H9 (cell line): ENCODE measurements around the gene CYB561D1. TPM values are rescaled to one million over a fixed set of nuclear protein-coding genes. Genes with fewer than 3 reads are reported as not detected.
A peak's percentile ranks its signal among the peaks of the same experiment; 100 is the strongest.

Source experiments
- DNase-seq: peaks from one replicate; pipeline ENCODE4 v3.0.0-alpha.2; 2017
- H2AFZ ChIP-seq: one replicate; pipeline ENCODE4 v1.6.1; 2013; ENCODE audit warnings: mild to moderate bottlenecking, low read length, control low read depth, moderate library complexity
- H2AK5ac ChIP-seq: 2 replicates; pipeline ENCODE4 v1.6.1; 2013; ENCODE audit warnings: low read length, control low read depth, mixed read lengths; ENCODE audit not compliant: insufficient read length
- H2BK120ac ChIP-seq: one replicate; pipeline ENCODE4 v1.6.1; 2013; ENCODE audit warnings: low read depth, mild to moderate bottlenecking, low read length, control low read depth, inconsistent platforms; ENCODE audit not compliant: poor library complexity, severe bottlenecking
- H2BK12ac ChIP-seq: 2 replicates; pipeline ENCODE4 v1.6.1; 2013; ENCODE audit warnings: low read length, control low read depth, mixed read lengths, low read depth; ENCODE audit not compliant: insufficient read length
- H2BK15ac ChIP-seq: 2 replicates; pipeline ENCODE4 v1.6.1; 2013; ENCODE audit warnings: low read depth, low read length, control low read depth
- H2BK20ac ChIP-seq: one replicate; pipeline ENCODE4 v1.6.1; 2013; ENCODE audit warnings: low read depth, mild to moderate bottlenecking, low read length, control low read depth, inconsistent platforms; ENCODE audit not compliant: poor library complexity, severe bottlenecking
- H2BK5ac ChIP-seq: 2 replicates; pipeline ENCODE4 v1.6.1; 2013; ENCODE audit warnings: low read length, control low read depth, mixed read lengths; ENCODE audit not compliant: insufficient read length
- H3K14ac ChIP-seq: 2 replicates; pipeline ENCODE4 v1.6.1; 2013; ENCODE audit warnings: low read length, control low read depth; ENCODE audit not compliant: insufficient read depth
- H3K18ac ChIP-seq: 2 replicates; pipeline ENCODE4 v1.6.1; 2013; ENCODE audit warnings: low read depth, mild to moderate bottlenecking, mixed read lengths, low read length, control low read depth; ENCODE audit not compliant: insufficient read length
- H3K23ac ChIP-seq: 2 replicates; pipeline ENCODE4 v1.6.1; 2013; ENCODE audit warnings: low read length, control low read depth, mixed read lengths, low read depth; ENCODE audit not compliant: insufficient read length
- H3K23me2 ChIP-seq: 2 replicates; pipeline ENCODE4 v1.6.1; 2013; ENCODE audit warnings: low read depth, mild to moderate bottlenecking, mixed read lengths, low read length, control low read depth; ENCODE audit not compliant: insufficient read length, poor library complexity, severe bottlenecking
- H3K27ac ChIP-seq: 2 replicates; pipeline ENCODE4 v1.5.1; 2013; ENCODE audit warnings: low read length, control low read depth, mixed read lengths, low read depth; ENCODE audit not compliant: insufficient read length
- H3K27me3 ChIP-seq: 2 replicates; pipeline ENCODE4 v1.6.1; 2013; ENCODE audit warnings: low read length, control low read depth, inconsistent platforms; ENCODE audit not compliant: insufficient read depth
- H3K4ac ChIP-seq: 2 replicates; pipeline ENCODE4 v1.6.1; 2013; ENCODE audit warnings: low read depth, mild to moderate bottlenecking, control low read depth, inconsistent platforms, low read length, moderate library complexity
- H3K4me1 ChIP-seq: 2 replicates; pipeline ENCODE4 v1.6.1; 2013; ENCODE audit warnings: low read length, control low read depth, inconsistent platforms; ENCODE audit not compliant: insufficient read depth
- H3K4me2 ChIP-seq: 2 replicates; pipeline ENCODE4 v1.6.1; 2013; ENCODE audit warnings: low read length, control low read depth, mixed read lengths; ENCODE audit not compliant: insufficient read length, insufficient read depth
- H3K56ac ChIP-seq: 2 replicates; pipeline ENCODE4 v1.6.1; 2013; ENCODE audit warnings: low read depth, mild to moderate bottlenecking, mixed read lengths, low read length, control low read depth; ENCODE audit not compliant: insufficient read length
- H3K79me1 ChIP-seq: 2 replicates; pipeline ENCODE4 v1.6.1; 2013; ENCODE audit warnings: low read depth, mild to moderate bottlenecking, moderate library complexity, low read length, control low read depth, inconsistent platforms; ENCODE audit not compliant: insufficient read depth, poor library complexity, severe bottlenecking
- H3K79me2 ChIP-seq: 2 replicates; pipeline ENCODE4 v1.6.1; 2013; ENCODE audit warnings: low read length, control low read depth, inconsistent platforms; ENCODE audit not compliant: insufficient read depth
- H3K9ac ChIP-seq: 2 replicates; pipeline ENCODE4 v1.6.1; 2013; ENCODE audit warnings: low read length, control low read depth, mixed read lengths; ENCODE audit not compliant: insufficient read length; ENCODE audit errors: extremely low read depth
- H3K9me3 ChIP-seq: one replicate; pipeline ENCODE4 v1.6.1; 2013; ENCODE audit warnings: low read depth, low read length, inconsistent platforms; ENCODE audit not compliant: control insufficient read depth
- H3T11ph ChIP-seq: one replicate; pipeline ENCODE4 v1.6.1; 2013; ENCODE audit warnings: mild to moderate bottlenecking, low read length, control low read depth, inconsistent platforms
- H4K20me1 ChIP-seq: one replicate; pipeline ENCODE4 v1.6.1; 2013; ENCODE audit not compliant: control insufficient read depth, insufficient read length, insufficient read depth
- H4K5ac ChIP-seq: 2 replicates; pipeline ENCODE4 v1.6.1; 2013; ENCODE audit warnings: low read depth, mild to moderate bottlenecking, mixed read lengths, low read length, control low read depth; ENCODE audit not compliant: insufficient read length
- H4K8ac ChIP-seq: replicated peaks from 2 replicates; pipeline ENCODE4 v1.6.1; 2013; ENCODE audit warnings: low read length, control low read depth, mixed read lengths, low read depth; ENCODE audit not compliant: insufficient read length
- H4K91ac ChIP-seq: 2 replicates; pipeline ENCODE4 v1.6.1; 2013; ENCODE audit warnings: low read depth, mild to moderate bottlenecking, moderate library complexity, mixed read lengths, low read length, control low read depth; ENCODE audit not compliant: insufficient read length
- H3K27ac Mint-ChIP-seq, 3 experiments: 2 replicates in 2 of 3; 3 replicates in 1 of 3; pipeline ENCODE4 v1.8.0; 2020 to 2021; ENCODE audit warnings: mixed read lengths in 3 of 3, mild to moderate bottlenecking in 1 of 3, moderate library complexity in 1 of 3
- H3K27me3 Mint-ChIP-seq: 2 replicates; pipeline ENCODE4 v1.8.0; 2021; ENCODE audit warnings: low read depth, mild to moderate bottlenecking, moderate library complexity, mixed read lengths
- H3K36me3 Mint-ChIP-seq, 3 experiments: 2 replicates in 2 of 3; 3 replicates in 1 of 3; pipeline ENCODE4 v1.8.0; 2020 to 2021; ENCODE audit warnings: low read depth in 3 of 3, mixed read lengths in 3 of 3; ENCODE audit not compliant: insufficient read depth in 1 of 3
- H3K4me1 Mint-ChIP-seq, 2 experiments: 2 replicates each; pipeline ENCODE4 v1.8.0; 2020; ENCODE audit warnings: mixed read lengths in 2 of 2
- H3K4me3 Mint-ChIP-seq, 2 experiments: 2 replicates in 1 of 2; 3 replicates in 1 of 2; pipeline ENCODE4 v1.8.0; 2020 to 2021; ENCODE audit warnings: mild to moderate bottlenecking in 2 of 2, mixed read lengths in 2 of 2, moderate library complexity in 1 of 2
- H3K9me3 Mint-ChIP-seq, 2 experiments: 2 replicates in 1 of 2; 3 replicates in 1 of 2; pipeline ENCODE4 v1.8.0; 2020; ENCODE audit warnings: mild to moderate bottlenecking in 2 of 2, mixed read lengths in 2 of 2, moderate library complexity in 1 of 2
- WGBS: extraction: QIAGEN DNeasy Blood & Tissue Kit; methylation state at CpG from one replicate; pipeline ENCODE4 v1.1.7; 2013; ENCODE audit warnings: missing lambda C conversion rate, low lambda C conversion rate, mixed read lengths; ENCODE audit not compliant: insufficient read length; ENCODE audit errors: extremely low coverage; 5-methylcytosine and 5-hydroxymethylcytosine counted together
- long read RNA-seq: library from polyadenylated mRNA; unstranded; transcript quantifications from one replicate; pipeline ENCODE4 v2.0.0, GENCODE V29; 2020
- total RNA-seq: library from RNA; stranded (reverse); gene quantifications from 2 replicates; pipeline ENCODE4 v1.2.1, GENCODE V29; 2021
- TF ChIP-seq, protein P1 (sequence below): fragments of 200-600 bp; sonication (generic); conservative IDR thresholded peaks from 3 replicates; pipeline ENCODE4 v1.8.0; 2021; ENCODE audit warnings: antibody characterized with exemption, mild to moderate bottlenecking

The CYB561D1 gene, protein sequence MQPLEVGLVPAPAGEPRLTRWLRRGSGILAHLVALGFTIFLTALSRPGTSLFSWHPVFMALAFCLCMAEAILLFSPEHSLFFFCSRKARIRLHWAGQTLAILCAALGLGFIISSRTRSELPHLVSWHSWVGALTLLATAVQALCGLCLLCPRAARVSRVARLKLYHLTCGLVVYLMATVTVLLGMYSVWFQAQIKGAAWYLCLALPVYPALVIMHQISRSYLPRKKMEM
- 6.5 and 6.7 TPM in 2 replicates for total RNA-seq
- long read RNA-seq, transcript CYB561D1-204 (3 exons, 3,326 nt): major isoform, 6 of 14 reads
- long read RNA-seq, partial matches to known transcripts: 0 of 14 reads
- long read RNA-seq, other reads (novel, unspliced or antisense): 3 of 14 reads

DNA sequence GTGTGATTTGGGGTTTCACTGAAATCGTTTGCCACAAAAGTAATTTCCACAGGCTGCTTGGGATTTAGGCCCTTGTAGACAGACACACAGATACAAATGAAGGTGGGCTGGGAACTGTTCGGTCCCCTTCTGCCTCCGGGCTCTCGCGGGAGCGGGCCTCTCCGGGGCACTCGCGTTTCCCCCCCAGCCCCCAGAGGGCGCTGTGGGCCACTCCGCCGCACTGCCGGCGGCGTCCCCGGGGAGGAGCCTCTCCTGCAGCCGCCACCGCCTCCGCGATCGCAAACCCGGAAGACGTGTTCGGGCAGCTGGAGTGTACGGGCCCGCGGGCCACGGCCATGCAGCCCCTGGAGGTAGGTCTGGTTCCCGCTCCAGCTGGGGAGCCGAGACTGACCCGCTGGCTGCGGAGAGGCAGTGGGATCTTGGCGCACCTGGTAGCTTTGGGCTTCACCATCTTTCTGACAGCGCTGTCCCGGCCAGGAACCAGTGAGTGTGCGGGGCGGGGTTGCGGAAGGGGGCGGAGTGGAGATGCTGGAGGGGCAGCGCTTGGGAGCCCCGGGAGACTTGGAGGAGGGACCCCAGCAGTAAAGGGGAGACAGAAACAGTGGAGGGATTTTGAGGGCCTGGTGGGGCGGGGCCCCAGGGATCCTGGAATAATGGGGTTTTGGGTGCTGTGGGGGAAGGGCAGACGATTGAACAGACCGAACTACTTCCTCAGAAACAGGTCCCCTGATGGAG, at the start of gene CYB561D1:
Gene CYB561D1, plus strand, starts transcription at position 290 of the 735 bp plus-strand sequence. Its CDS starts 46 bp downstream, at position 336.
- H3K9me3 Mint-ChIP-seq: no peaks in the 10 kb centered on the region
- Histone ChIP-seq H3K18ac (no peak within 1 kb of the TSS), H3K9me3 (no peaks in the 10 kb centered on the region), H4K5ac (no peak within 1 kb of the TSS), H2BK12ac (no peak within 1 kb of the TSS), H3K14ac (no peak within 1 kb of the TSS), H3K4ac (no peak within 1 kb of the TSS), H4K8ac (no peak within 1 kb of the TSS), H3K56ac (no peak within 1 kb of the TSS), H3K79me2 (no peaks in the 10 kb centered on the region), H3K9ac (peak within 1 kb of the TSS; percentile 40), H3T11ph (no peak within 1 kb of the TSS), H4K20me1 (no peaks in the 10 kb centered on the region), H3K79me1 (no peaks in the 10 kb centered on the region), H3K23me2 (no peaks in the 10 kb centered on the region), H3K4me2 (peak within 1 kb of the TSS; percentile 15), H2BK15ac (no peak within 1 kb of the TSS), H3K23ac (no peak within 1 kb of the TSS), H2AFZ (no peak within 1 kb of the TSS), H3K27me3 (no peaks in the 10 kb centered on the region), H2AK5ac (no peak within 1 kb of the TSS), H2BK5ac (no peak within 1 kb of the TSS), H3K27ac (no peak within 1 kb of the TSS), H2BK120ac (no peak within 1 kb of the TSS), H2BK20ac (no peak within 1 kb of the TSS), H4K91ac (no peak within 1 kb of the TSS), H3K4me1 (peaks cover 2% of the 10 kb centered on the region; the same call in 1 of the 2 replicates)
- WGBS: no CpG with 5 or more reads among the region's 44 CpGs
- H3K36me3 Mint-ChIP-seq: peaks cover 0 to 32% (median 0%) of the 10 kb centered on the region in 3 experiments; a peak in 3 of 7 replicates
- TF ChIP-seq, protein P1, sequence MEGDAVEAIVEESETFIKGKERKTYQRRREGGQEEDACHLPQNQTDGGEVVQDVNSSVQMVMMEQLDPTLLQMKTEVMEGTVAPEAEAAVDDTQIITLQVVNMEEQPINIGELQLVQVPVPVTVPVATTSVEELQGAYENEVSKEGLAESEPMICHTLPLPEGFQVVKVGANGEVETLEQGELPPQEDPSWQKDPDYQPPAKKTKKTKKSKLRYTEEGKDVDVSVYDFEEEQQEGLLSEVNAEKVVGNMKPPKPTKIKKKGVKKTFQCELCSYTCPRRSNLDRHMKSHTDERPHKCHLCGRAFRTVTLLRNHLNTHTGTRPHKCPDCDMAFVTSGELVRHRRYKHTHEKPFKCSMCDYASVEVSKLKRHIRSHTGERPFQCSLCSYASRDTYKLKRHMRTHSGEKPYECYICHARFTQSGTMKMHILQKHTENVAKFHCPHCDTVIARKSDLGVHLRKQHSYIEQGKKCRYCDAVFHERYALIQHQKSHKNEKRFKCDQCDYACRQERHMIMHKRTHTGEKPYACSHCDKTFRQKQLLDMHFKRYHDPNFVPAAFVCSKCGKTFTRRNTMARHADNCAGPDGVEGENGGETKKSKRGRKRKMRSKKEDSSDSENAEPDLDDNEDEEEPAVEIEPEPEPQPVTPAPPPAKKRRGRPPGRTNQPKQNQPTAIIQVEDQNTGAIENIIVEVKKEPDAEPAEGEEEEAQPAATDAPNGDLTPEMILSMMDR: peak; percentile 98
- H3K27me3 Mint-ChIP-seq: no peaks in the 10 kb centered on the region
- H3K4me1 Mint-ChIP-seq: peaks cover 14 to 16% of the 10 kb centered on the region in 2 experiments
- peak within 1 kb of the TSS; percentile 91 to 93 for H3K4me3 Mint-ChIP-seq
- peak; percentile 89 for DNase-seq
- H3K27ac Mint-ChIP-seq: peak within 1 kb of the TSS; percentile 36 to 89 (median 66); a peak in 3 of 7 replicates
